Cardiac muscle cell (in vitro differentiated cells and primary cell): ENCODE measurements around the gene AGAP3. TPM values are rescaled to one million over a fixed set of nuclear protein-coding genes. Genes with fewer than 3 reads are reported as not detected.

ENCODE experiments used
- DNase-seq, 2 donors: peaks; one replicate each; pipeline versions ENCODE4 v3.0.0 to v3.0.0-alpha.2; 2010 to 2017; ENCODE audit warnings: low read depth in 1 of 2, low spot score in 1 of 2
- H3K27ac ChIP-seq: fragments of 200-600 bp; sonication (generic); 2 replicates; pipeline ENCODE4 v1.5.1; 2016
- H3K27me3 ChIP-seq: fragments of 200-600 bp; sonication (generic); 2 replicates; pipeline ENCODE4 v1.6.0; 2016; ENCODE audit warnings: control low read depth
- H3K36me3 ChIP-seq: fragments of 200-600 bp; sonication (generic); 2 replicates; pipeline ENCODE4 v1.5.1; 2016; ENCODE audit warnings: control low read depth
- H3K4me1 ChIP-seq: fragments of 200-600 bp; sonication (generic); 2 replicates; pipeline ENCODE4 v1.8.1; 2017; ENCODE audit warnings: low read depth, mild to moderate bottlenecking, mixed run types
- H3K4me3 ChIP-seq: fragments of 200-600 bp; sonication (generic); 2 replicates; pipeline ENCODE4 v1.5.1; 2016; ENCODE audit warnings: mild to moderate bottlenecking
- H3K9me3 ChIP-seq: fragments of 200-600 bp; sonication (generic); 2 replicates; pipeline ENCODE4 v1.5.1; 2017; ENCODE audit warnings: low read depth, mild to moderate bottlenecking, control low read depth
- CTCF ChIP-seq: IDR thresholded peaks from 2 replicates; pipeline ENCODE4 v1.5.1; 2012; ENCODE audit warnings: low read depth, mild to moderate bottlenecking, low read length
- polyA plus RNA-seq: library from polyadenylated mRNA; unstranded; fragments of >200 nt; fragmentation: Nextera tagmentation; extraction: Ambion mirVana; gene quantifications from 2 replicates; pipeline ENCODE4 v1.2.1, GENCODE V29; 2016
- total RNA-seq: library from RNA; depleted of rRNA; stranded (reverse); fragments of >200 nt; gene quantifications from 2 replicates; pipeline ENCODE4 v1.2.3, GENCODE V29; 2016

AGAP3 gene
- total and polyA plus RNA-seq, 2 experiments from 2014 or later = 106 to 115 TPM

- DNase-seq = no peak
- Histone ChIP-seq H3K9me3 (no peaks in the 10 kb centered on the region), H3K4me1 (no peaks in the 10 kb centered on the region), H3K27me3 (peaks cover 26% of the 10 kb centered on the region), H3K27ac (no peak overlapping the region), H3K4me3 (no peak overlapping the region), H3K36me3 (no peaks in the 10 kb centered on the region)
- TF ChIP-seq CTCF = no peak
These were observed 37.3 kb upstream of the AGAP3 start for GRCh38 chr7:151048911-151049463.

GRCh38 chr7:151051108-151051507, 35.2 kb upstream of the AGAP3 start:
- Histone ChIP-seq H3K36me3 (no peaks in the 10 kb centered on the region), H3K4me3 (peak overlapping the region; percentile 4), H3K9me3 (no peaks in the 10 kb centered on the region), H3K27ac (no peak overlapping the region), H3K4me1 (no peaks in the 10 kb centered on the region), H3K27me3 (peaks cover 26% of the 10 kb centered on the region)
- peak; percentile 79 to 90 for DNase-seq
- TF ChIP-seq CTCF = no peak

- H3K4me3 ChIP-seq = no peak overlapping the region
- no peak overlapping the region for H3K27ac ChIP-seq
- no peaks in the 10 kb centered on the region for H3K9me3 ChIP-seq
- DNase-seq = no peak
- TF ChIP-seq CTCF = no peak
- H3K27me3 ChIP-seq = peaks cover 26% of the 10 kb centered on the region
- H3K4me1 ChIP-seq = peaks cover 5% of the 10 kb centered on the region
- H3K36me3 ChIP-seq = no peaks in the 10 kb centered on the region
These were observed 33.2 kb upstream of the AGAP3 start for GRCh38 chr7:151053096-151053495.

- Histone ChIP-seq H3K4me1 (peaks cover 11% of the 10 kb centered on the region), H3K27ac (no peak overlapping the region), H3K4me3 (no peak overlapping the region), H3K36me3 (no peaks in the 10 kb centered on the region), H3K27me3 (peaks cover 26% of the 10 kb centered on the region), H3K9me3 (no peaks in the 10 kb centered on the region)
- no peak for TF ChIP-seq CTCF
- no peak for DNase-seq
These were observed 32.5 kb upstream of the AGAP3 start for GRCh38 chr7:151053751-151054150.

- no peak for DNase-seq
- Histone ChIP-seq H3K36me3 (no peaks in the 10 kb centered on the region), H3K4me3 (no peak overlapping the region), H3K27ac (no peak overlapping the region), H3K4me1 (peaks cover 23% of the 10 kb centered on the region), H3K27me3 (peaks cover 9% of the 10 kb centered on the region), H3K9me3 (no peaks in the 10 kb centered on the region)
- no peak for TF ChIP-seq CTCF
These were observed 30.0 kb upstream of the AGAP3 start for GRCh38 chr7:151056283-151056665.
